Tibial artery (tissue), 4 donors: ENCODE data around the gene PRRX2.

Experiments
- DNase-seq, 2 donors: peaks; one replicate each; pipeline ENCODE4 v3.0.0-alpha.2; 2019
- H3K27ac ChIP-seq, 2 donors: fragments of 200-600 bp; sonication (generic) in 1 of 2; 1 replicate in 1 of 2; 2 replicates in 1 of 2; pipeline ENCODE4 v1.5.1; 2018 to 2019; ENCODE audit warnings: mild to moderate bottlenecking in 1 of 2
- H3K27me3 ChIP-seq, 2 donors: fragments of 200-600 bp; sonication (generic) in 1 of 2; one replicate each; pipeline versions ENCODE4 v1.5.1 to v1.6.0; 2016 to 2019
- H3K36me3 ChIP-seq, 3 donors: fragments of 200-600 bp; sonication (generic) in 2 of 3; one replicate each; pipeline ENCODE4 v1.5.1; 2016 to 2019; ENCODE audit warnings: mild to moderate bottlenecking in 2 of 3
- H3K4me1 ChIP-seq, 4 donors: fragments of 200-600 bp; sonication (generic) in 2 of 4; 1 replicate in 3 of 4; 2 replicates in 1 of 4; pipeline ENCODE4 v1.5.1; 2016 to 2019
- H3K4me3 ChIP-seq, 2 donors: fragments of 200-600 bp; sonication (generic) in 1 of 2; 1 replicate in 1 of 2; 2 replicates in 1 of 2; pipeline ENCODE4 v1.5.1; 2018 to 2019; ENCODE audit warnings: mild to moderate bottlenecking in 2 of 2
- H3K9me3 ChIP-seq, 3 donors: fragments of 200-600 bp; sonication (generic) in 1 of 3; one replicate each; pipeline ENCODE4 v1.5.1; 2016 to 2019
- intact Hi-C: fragments of 100-400 bp; cut with DNase I; formaldehyde crosslinking; loops from one replicate; pipeline ENCODE4 v1.15.0; 2023; ENCODE audit warnings: low total_unique reads
- TF ChIP-seq, protein P1 (sequence below), 2 experiments: fragments of 200-600 bp in 1 of 2; fragments of 450-650 bp in 1 of 2; IDR thresholded peaks; one replicate each; pipeline ENCODE4 v1.5.1; 2017 to 2019; ENCODE audit warnings: antibody characterized with exemption in 2 of 2, mild to moderate bottlenecking in 1 of 2, moderate library complexity in 1 of 2

The PRRX2 gene

DNA sequence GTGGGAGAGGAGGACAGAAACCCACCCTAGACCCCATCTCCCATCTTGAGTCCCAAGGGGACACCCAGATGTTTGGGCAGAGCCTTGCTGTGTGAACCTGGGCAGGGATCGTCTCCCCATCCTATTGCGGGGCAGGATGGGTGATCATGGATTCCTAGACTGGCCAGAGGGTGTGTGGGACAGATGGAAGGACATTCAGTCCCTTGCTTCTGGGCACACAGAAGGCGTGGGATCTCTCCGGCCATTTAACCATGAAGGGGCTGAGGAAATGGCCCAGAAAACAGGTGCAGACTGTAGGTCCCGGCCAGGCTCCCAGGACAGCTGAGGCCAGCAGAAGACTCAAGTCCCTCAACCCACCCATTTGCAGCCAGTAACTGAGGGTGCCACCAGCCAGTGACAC is 57.5 kb downstream of the PRRX2 start:
- Histone ChIP-seq H3K36me3 (peaks cover 0 to 20% (median 9%) of the 10 kb centered on the region in 3 donors), H3K4me3 (no peak overlapping the region), H3K27ac (no peak overlapping the region), H3K27me3 (no peaks in the 10 kb centered on the region), H3K4me1 (peaks cover 0 to 31% (median 18%) of the 10 kb centered on the region in 4 donors), H3K9me3 (no peaks in the 10 kb centered on the region)
- DNase-seq: no peak
- intact Hi-C loops: no loop called here
- TF ChIP-seq, protein P1, sequence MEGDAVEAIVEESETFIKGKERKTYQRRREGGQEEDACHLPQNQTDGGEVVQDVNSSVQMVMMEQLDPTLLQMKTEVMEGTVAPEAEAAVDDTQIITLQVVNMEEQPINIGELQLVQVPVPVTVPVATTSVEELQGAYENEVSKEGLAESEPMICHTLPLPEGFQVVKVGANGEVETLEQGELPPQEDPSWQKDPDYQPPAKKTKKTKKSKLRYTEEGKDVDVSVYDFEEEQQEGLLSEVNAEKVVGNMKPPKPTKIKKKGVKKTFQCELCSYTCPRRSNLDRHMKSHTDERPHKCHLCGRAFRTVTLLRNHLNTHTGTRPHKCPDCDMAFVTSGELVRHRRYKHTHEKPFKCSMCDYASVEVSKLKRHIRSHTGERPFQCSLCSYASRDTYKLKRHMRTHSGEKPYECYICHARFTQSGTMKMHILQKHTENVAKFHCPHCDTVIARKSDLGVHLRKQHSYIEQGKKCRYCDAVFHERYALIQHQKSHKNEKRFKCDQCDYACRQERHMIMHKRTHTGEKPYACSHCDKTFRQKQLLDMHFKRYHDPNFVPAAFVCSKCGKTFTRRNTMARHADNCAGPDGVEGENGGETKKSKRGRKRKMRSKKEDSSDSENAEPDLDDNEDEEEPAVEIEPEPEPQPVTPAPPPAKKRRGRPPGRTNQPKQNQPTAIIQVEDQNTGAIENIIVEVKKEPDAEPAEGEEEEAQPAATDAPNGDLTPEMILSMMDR (IDR thresholded peaks at IDR 0.05): no peak

DNA sequence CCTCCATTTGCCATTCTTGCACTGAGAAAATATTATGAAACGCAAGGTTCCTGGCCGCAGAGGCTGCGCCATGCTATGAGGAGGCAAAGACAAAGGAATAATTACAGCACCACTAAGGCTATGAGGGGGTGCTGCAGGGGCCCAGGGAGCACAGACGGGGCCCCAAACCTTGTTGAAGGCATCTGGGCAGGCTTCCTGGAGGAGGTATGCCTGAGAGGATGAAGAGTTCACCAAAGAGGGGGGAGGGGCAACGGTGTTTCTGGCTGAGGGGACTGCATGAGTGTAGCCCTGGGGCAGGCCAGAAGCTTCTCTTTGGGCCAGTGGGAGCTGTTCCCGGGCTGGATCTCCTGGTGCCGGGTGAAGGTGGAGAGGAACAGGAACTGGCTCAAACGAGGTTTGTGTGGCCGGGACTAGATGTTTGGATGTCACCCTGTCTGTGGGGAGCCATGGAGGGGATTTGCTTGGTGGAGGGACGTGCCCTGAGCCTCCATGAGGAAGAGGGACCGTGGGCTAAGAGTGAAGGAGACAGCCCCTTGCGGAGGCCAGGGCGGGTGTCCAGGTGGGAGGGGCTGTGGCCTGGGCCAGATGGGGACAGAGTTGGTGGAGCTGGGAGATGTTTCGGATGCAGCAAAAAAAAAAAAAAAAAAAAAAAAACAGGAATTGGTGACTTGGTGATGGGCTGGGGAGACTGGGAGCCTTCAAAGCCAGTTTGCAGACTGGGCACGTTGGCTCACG is 59.2 kb downstream of the PRRX2 start:
- H3K9me3 ChIP-seq: no peaks in the 10 kb centered on the region
- no peak overlapping the region for H3K4me3 ChIP-seq
- TF ChIP-seq, protein P1 (IDR thresholded peaks at IDR 0.05): no peak
- H3K36me3 ChIP-seq: peaks cover 0 to 20% (median 9%) of the 10 kb centered on the region in 3 donors
- H3K4me1 ChIP-seq: peaks cover 0 to 31% (median 18%) of the 10 kb centered on the region in 4 donors
- H3K27ac ChIP-seq: peak overlapping the region; percentile 59 to 63
- DNase-seq: no peak
- H3K27me3 ChIP-seq: no peaks in the 10 kb centered on the region
- intact Hi-C loops: no loop called here

DNA sequence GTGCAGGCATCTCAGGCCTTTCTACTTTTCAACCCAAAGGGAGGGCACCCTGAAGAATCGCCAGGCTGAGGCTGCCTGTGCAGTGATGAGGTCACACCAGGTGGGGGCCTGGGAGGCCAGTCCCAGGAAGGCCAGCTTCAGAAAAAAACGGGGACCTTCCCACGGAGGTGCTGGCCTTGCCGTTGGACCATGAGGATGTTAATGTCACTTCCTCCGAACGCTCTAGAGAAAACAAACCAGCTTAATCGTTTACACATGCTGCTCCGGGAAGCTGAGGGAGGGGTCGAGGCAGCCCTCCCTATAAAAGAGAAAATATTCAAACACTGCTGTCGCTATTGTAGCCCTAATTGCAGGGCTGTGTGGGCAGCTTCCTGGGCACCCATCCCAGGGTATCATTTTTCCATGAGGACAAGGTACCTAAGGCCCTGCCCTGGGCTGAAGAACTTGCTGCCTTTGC is 60.4 kb downstream of the PRRX2 start:
- Histone ChIP-seq H3K4me1 (peaks cover 0 to 31% (median 18%) of the 10 kb centered on the region in 4 donors), H3K4me3 (no peak overlapping the region), H3K36me3 (peaks cover 0 to 14% (median 9%) of the 10 kb centered on the region in 3 donors), H3K27me3 (no peaks in the 10 kb centered on the region), H3K27ac (peak overlapping the region; percentile 63), H3K9me3 (no peaks in the 10 kb centered on the region)
- intact Hi-C loops: no loop called here
- TF ChIP-seq, protein P1 (IDR thresholded peaks at IDR 0.05): no peak
- DNase-seq: no peak

DNA sequence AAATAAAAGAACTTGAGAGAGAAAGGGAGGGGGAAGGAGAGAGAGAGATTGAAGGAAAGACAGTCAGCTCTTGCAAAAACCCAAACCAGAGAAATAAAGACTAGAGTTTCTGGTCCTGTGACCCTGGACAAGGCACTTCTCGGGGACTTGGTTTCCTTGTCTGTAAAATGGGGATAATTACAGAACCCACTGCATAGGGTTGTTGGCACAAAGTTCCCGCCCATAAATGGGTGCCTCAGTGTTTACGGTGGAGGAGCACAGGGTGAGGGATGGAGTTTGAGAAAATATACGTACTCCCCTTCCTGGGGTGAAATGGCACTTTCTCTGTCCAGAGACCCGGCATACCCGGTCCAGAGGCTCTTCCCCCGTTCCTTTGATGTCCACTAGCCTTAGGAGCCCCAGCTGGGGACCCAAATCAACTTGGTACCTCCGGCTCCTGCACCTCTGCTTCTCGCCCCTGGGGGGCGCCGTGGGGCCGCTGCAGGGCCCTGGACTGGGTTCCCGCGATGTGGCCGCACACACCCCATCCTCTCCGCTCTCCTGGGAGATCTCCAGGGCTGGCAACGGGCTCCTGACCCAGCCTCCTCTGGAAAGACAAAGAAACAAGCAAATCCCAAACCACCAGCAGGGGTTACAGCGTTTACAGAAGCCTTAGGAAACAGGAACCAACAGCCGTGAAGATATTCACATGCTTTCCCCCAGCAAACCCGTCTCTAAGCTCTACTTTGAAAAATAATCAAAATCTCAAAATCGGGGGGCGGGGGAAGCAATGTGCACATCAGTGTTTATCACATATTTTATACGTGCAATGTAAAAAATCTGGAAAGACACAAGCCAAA is 61.1 kb downstream of the PRRX2 start:
- H3K27me3 ChIP-seq: no peaks in the 10 kb centered on the region
- H3K4me1 ChIP-seq: peaks cover 0 to 31% (median 18%) of the 10 kb centered on the region in 4 donors
- H3K27ac ChIP-seq: peak overlapping the region; percentile 63
- TF ChIP-seq, protein P1 (IDR thresholded peaks at IDR 0.05): peak; percentile 91 to 98
- intact Hi-C loops: no loop called here
- H3K36me3 ChIP-seq: peaks cover 0 to 10% (median 9%) of the 10 kb centered on the region in 3 donors
- H3K4me3 ChIP-seq: peak overlapping the region; percentile 7 to 34
- peak; percentile 84 to 92 for DNase-seq
- no peaks in the 10 kb centered on the region for H3K9me3 ChIP-seq

DNA sequence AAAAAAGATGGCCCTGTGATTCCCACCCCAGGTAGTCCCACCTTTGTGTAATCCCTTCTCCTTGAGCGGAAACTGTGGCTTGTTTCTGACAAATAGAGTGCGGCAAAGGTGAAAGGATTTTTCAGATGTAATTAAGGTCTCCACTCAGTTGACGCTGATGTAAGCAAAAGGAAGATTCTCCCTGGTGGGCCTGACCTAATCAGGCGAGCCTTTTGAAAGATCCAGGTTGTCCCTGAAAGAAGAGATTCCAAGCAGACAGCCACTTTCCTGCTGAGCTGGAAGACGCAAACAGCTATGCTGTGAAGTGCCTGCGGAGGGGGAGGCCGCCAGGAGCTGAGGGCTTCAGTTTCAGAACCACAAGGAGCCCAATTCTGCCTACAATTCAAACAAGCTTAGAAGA is 63.3 kb downstream of the PRRX2 start:
- intact Hi-C loops: no loop called here
- H3K27me3 ChIP-seq: no peaks in the 10 kb centered on the region
- TF ChIP-seq, protein P1 (IDR thresholded peaks at IDR 0.05): no peak
- no peak overlapping the region for H3K4me3 ChIP-seq
- H3K36me3 ChIP-seq: no peaks in the 10 kb centered on the region
- H3K27ac ChIP-seq: no peak overlapping the region
- peaks cover 0 to 31% (median 18%) of the 10 kb centered on the region in 4 donors for H3K4me1 ChIP-seq
- DNase-seq: no peak
- H3K9me3 ChIP-seq: no peaks in the 10 kb centered on the region
